HG02610 (cell line): ENCODE measurements around the gene KCTD18.

Experiments used
- ATAC-seq: cut with Tn5 transposase; IDR thresholded peaks from one replicate; pipeline ENCODE4 v1.9.1; 2021; ENCODE audit warnings: mild to moderate bottlenecking, moderate library complexity; ENCODE audit not compliant: unreplicated experiment

Gene KCTD18

DNA sequence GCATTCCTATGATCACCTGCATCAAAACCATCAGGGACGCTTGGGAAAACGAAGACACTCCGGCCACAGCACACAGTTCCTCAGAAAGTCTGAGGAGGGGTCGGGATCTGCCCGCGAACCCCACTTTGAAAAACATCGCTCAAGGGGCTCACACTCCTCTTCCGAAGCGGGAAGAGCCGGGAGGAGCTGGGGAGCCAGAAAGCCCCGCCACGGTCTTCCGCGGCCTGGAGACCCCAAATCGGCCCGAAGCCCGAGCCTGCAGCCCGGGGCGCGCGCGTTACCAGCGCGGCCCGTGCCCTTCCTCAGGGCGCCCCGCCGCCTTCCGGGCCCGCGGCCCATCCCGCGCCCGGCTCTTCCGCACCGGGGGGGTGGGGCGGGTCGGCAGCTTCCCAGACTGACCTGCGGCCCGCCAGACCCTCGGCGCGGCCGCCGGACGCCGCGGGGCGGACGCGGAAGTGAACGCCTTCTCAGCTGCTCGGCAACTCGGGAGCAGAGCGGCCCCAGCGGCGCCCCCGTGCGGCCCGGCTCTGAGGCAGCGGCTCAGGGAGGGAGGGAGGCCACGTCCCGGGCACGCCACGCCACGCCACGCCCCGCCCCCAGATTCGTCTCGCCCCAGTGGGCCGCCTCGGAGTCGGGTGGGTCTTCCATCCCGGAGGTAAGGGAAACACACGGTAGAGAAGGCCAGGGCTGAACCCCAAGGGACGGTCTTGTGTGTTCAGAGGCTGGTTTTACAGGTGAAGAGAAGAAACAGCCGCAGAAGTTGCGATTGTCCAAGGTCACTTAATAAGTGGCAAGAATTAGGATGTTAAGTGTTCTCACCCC, at the start of gene KCTD18:
Gene KCTD18, minus strand, starts transcription at position 457 of the 822 bp plus-strand sequence. CDS start 3,052 bp downstream, outside the sequence.
- peak; percentile 99 for ATAC-seq

DNA sequence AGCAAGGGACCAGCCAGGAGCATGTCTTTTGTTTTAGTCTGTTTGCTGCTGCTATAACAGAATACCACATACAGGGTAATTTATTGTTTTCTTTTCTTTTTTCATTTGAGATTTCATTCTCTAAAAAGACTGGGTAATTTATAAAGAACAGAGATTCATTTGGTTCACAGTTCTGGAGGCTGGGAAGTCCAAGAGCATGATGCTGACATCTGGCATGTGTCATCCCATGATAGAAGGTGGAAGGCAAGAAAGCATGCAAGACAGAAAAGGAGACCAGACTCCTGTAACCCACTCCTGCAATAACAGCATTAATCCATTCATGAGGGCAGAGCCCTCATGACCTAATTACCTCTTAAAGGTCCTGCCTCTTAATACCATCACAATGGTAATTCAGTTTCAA, 30.9 kb upstream of the KCTD18 start:
- no peak for ATAC-seq

DNA sequence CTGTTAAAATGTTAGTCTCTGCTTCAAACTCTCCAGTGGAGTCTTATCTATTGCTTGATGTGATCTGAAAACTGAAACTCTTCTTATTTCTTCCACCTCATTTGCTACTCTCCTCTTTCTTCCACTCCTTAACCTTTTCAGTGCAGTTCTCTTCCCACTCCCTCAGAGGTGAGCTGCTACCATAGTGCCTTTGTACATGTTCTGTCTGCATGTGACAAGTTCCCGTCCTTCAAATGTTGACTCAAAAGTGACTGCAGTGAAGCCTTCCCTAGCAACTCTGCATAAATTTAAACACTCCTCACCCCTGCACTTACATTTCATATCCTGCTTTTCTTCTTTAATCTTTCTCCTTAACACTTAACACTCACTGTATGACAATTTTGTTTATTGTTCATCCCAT, 28.3 kb upstream of the KCTD18 start:
- no peak for ATAC-seq

- ATAC-seq, result no peak
These were observed 24.7 kb upstream of the KCTD18 start for GRCh38 chr2:200534572-200534971.

DNA sequence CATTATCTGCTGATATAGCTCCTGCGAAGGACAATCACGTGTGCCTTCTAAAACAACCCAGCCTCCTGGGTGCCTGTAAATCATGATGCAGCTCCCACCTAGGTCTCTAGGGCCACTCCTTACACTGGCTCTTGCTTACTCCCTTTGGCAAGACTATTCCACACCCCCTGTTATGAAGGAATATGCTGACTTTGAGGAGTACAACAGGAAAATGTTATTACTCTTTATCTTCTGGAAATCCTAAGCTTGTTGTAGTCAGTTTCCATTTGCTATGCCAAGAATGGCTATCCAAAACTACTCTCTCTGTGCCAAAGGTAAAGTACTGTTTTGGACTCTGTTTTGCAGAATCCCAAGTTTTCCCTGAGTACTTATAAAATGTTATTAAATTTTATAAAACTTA, 23.9 kb upstream of the KCTD18 start:
- no peak for ATAC-seq

GRCh38 chr2:200528228-200528627, 18.4 kb upstream of the KCTD18 start:
- no peak for ATAC-seq

DNA sequence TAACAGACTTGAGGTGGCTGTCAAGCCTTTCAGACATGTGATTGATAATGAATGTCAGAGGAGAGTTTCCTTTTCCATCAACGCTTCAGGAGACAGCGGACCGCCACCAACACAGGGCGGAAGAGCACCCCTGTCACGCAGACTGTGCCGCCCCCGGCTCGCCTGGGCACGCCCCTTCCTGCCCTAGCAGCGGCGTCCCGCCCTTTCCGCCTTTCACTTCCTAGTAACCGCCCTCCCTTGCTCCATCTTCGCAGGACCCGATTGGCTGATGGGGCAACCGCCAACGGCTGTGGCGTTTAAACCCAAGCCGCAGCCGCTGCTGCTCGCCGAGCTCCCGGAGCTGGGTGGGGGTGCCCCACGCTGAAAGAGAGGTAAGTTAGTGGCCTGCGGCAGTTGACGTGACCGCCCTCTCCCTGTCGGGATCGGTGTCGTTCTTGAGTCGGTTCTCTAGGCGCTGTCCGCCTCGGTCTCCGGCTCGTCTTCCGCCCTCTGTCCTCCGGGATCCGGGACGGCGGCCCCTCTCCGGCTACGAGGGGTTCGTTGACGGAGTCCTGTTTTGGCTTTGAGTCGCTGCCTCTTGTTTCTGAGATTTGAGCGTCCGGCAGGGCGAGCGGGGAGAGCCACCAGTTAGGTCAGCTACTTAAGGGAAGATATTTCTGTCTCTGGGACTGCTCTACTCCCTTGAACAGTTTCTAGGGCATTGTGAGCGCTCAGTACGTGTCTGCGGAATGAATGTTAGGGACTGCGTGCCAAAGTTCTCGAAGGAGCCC, 16.2 kb upstream of the KCTD18 start, which contains the start of gene SGO2:
Gene SGO2, plus strand, starts transcription at position 326 of the 770 bp plus-strand sequence. CDS start 6,769 bp downstream, outside the sequence.
- ATAC-seq, result peak; percentile 100

GRCh38 chr2:200525551-200525881, 15.6 kb upstream of the KCTD18 start:
- no peak for ATAC-seq

DNA sequence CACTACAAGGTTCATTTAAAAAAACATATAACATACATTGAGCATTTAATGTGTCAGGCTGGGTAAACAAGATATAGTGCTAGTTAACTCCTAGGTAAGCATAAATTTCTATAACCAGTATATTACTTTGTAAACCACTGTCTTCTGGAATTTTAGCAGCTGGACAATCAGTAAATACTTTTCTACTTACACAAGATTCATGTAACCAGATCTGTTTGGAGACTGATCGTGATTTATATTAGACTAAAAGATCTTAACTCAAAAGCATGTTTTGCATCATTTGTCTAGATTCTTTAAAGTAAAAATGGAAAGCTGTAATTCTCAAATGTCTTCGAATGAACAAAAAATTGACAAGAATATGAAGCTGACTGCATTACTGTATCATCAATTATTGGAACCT, 15.2 kb upstream of the KCTD18 start:
- no peak for ATAC-seq

GRCh38 chr2:200523604-200524003, 13.7 kb upstream of the KCTD18 start:
- ATAC-seq, result no peak

DNA sequence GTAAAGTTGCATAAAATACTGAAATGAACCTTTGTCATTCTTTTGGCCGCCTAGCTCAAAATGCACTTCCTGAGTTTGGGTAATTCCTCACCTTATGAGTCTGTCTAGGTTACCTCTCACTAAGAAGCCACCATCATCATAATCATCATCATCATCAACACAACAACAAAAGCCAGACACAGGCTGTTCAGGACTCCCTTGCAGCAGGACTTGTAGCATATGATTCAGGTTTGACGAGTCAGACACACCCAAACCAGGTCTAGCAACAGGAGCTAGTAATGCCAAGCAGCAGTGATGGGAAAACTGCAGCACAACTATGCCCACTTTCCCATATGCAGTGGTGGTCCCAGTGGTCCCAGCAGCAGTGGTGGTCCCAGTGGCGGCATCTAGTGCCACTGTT, 13.3 kb upstream of the KCTD18 start:
- ATAC-seq, result no peak

- ATAC-seq, result no peak
These were observed 5.3 kb upstream of the KCTD18 start for GRCh38 chr2:200515155-200515554.

DNA sequence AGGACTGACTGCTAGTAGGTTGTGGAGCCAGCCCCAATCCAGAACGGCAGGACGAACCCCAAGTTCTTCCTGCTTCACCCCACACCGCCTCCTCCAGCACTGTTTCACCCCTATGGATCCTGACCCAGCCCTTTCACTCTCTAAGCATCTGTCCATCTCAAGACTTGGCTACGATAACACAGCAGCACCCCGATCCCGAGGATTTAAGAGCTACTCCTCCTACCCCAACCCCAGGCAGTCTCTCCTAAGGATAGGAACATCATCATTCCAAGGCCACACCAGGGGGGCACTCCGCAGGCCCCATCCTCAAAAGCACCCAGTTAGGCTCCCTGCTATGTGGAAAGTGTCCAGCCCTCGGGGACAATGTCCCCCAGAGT, 645 bp downstream of the KCTD18 start:
- no peak for ATAC-seq

DNA sequence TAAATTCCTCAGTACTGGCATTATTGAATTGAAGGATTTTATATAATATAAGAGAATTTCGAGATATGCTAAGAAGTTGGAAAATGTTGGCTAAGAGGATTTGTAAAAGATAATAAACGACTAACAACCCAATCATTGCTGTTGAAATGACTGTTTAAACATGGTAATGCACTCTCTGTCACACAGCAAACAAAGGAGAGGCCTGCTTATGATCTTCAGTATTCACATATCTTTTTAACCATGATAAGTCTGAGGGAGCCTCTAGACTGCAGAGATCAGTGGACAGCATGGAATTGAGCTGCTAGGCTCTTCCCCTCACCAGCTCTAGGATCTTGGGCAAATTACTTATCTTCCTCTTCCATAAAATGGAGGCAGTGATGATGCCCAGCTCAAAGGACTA, 2.7 kb downstream of the KCTD18 start:
- no peak for ATAC-seq

DNA sequence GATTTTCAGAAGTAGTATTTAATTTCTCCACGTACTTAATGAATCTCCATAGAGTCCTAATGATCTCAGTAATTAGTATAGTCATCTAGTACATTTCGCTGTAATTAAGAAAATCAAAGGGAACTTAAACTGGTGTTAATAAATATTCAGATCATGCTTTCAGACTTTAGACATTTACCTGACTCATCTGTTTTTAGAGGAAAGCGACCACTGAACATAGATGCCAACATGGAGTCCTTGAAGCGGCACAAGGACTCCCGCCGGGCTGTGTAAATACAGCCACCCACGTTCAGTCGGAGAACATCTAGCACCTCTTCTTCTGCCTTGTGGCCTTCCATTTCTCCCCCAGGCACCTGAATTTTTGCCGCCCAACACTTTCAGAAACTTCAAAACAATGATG, 3.2 kb downstream of the KCTD18 start:
- ATAC-seq, result no peak

DNA sequence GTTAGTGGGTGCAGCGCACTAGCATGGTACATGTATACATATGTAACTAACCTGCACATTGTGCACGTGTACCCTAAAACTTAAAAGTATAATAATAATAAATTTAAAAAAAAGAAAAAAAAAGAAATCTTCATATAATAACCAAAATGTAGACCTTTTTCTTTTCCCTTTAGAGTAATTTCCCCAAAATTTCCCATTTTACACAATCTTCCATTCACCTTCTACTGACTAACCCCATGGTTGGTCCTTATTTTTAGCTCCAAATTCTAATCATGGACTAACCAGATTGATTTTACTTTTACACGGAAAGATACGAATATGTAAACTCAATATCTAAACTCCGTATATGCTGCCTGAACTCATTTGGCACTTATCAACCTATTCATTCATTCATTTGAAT, 7.7 kb downstream of the KCTD18 start:
- ATAC-seq, result no peak

GRCh38 chr2:200498402-200499162, 11.3 kb downstream of the KCTD18 start:
- no peak for ATAC-seq

DNA sequence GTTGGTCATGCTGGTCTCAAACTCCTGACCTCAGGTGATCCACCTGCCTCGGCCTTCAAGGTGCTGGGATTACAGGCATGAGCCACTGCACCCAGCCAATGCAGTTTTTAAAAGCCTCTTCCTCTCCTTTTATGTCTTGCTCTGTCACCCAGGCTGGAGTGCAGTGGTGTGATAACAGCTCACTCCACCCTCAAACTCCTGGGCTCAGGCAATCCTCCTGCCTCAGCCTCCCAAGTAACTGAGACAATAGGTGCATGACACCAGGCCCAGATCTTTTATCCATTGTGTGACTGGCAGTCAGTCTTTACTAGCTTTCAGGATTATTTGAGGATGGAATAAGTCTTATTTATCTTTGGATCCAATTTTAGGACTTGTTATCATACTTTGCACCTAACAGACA, 13.2 kb downstream of the KCTD18 start:
- no peak for ATAC-seq

DNA sequence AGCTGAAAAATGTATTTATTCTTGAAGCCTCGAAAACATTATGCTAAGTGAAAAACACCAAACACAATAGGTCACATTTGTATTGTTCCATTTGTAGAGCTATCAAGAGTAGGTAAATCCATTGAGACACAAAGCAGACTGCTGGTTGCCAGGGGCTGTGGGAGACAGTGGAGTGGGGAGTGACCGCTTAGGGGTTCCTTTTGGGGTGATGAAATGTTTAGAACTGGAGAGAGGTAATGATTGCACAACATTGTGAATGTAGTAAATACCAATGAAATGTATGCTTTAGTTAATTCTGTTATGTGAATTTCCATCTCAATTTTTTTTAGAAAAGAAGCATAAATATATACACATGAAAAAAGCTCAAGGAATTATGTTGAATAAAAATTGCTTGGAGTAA, 15.8 kb downstream of the KCTD18 start:
- ATAC-seq, result no peak

DNA sequence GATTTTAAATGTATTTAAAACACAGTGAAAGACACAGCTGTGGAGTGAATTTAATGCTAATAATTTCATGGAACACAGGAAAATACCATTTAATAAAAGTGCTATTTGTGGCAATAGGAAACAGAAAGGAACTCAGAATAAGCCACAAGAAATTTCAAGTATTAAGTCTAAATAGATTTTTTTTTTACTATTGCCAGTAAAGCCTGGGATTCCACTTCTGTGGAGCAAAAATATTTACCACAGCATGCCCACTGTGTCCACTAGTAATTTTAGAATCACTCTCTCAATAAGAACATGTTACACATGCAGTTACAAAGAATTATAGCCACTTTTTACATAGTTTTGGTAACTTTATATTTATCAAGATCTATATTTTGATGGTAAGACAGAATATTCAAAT, 17.2 kb downstream of the KCTD18 start:
- no peak for ATAC-seq

DNA sequence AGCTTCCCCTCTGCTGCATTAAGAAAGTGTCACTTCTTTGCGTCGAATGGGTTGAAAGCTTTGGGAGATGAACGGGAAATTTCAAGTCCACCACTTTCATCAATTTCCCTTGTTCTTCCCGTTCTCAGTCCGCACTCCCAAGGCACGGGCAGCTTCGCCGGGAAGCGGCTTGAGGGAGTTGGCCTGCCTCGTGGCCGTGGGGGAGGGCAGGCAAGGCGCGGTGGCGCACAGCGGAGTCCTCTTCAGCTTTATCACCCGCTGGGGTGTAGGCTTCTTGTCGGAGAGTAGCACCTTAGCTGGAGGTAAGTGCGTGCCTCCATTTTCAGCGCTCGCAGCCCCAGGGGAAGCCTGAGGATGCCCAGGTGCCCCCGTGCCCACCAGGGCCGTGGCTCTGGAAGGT, 19.9 kb downstream of the KCTD18 start:
- ATAC-seq, result no peak

DNA sequence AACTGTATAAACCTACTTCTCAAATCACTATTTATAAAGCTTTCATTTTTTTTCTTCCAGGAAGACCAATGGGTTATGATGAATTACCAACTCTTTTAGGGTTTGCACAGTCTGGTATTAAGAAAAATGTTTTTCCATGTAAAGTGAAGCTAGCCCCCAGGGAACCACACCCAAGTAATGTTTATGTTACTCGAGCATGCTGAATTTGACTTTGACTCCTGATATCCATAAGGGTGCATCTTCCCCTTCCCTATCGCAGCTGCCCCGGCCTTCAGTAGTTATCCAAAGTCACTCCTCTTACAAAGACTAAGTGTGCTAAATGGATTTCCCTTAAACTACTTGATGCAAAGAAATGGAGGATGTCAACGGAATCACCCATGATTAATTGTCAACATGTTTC, 21.7 kb downstream of the KCTD18 start:
- ATAC-seq, result no peak
